Measurements from ENCODE around the gene NUCB2.

The NUCB2 gene

GRCh38 chr11:17244046-17244445, 32.5 kb upstream of the NUCB2 start:
- Histone ChIP-seq H3K9ac (ENCODE audit: low read depth in 1 of 2, low read length in 2 of 2) (no peak overlapping the region), H3K27ac (ENCODE audit: low read depth in 2 of 2, low read length in 2 of 2) (no peak overlapping the region), H3K9me3 (ENCODE audit: control insufficient read depth in 2 of 2, low read length in 2 of 2) (no peaks in the 10 kb centered on the region), H3K27me3 (ENCODE audit: control insufficient read depth in 2 of 2, insufficient read depth in 2 of 2, low read length in 2 of 2) (no peaks in the 10 kb centered on the region), H3K4me1 (ENCODE audit: control insufficient read depth in 2 of 2, insufficient read depth in 2 of 2, low read length in 2 of 2) (no peaks in the 10 kb centered on the region), H3K36me3 (ENCODE audit: control insufficient read depth in 2 of 2, insufficient read depth in 2 of 2, low read length in 2 of 2) (no peaks in the 10 kb centered on the region), H3K4me3 (ENCODE audit: low read length in 2 of 2) (no peak overlapping the region)

DNA sequence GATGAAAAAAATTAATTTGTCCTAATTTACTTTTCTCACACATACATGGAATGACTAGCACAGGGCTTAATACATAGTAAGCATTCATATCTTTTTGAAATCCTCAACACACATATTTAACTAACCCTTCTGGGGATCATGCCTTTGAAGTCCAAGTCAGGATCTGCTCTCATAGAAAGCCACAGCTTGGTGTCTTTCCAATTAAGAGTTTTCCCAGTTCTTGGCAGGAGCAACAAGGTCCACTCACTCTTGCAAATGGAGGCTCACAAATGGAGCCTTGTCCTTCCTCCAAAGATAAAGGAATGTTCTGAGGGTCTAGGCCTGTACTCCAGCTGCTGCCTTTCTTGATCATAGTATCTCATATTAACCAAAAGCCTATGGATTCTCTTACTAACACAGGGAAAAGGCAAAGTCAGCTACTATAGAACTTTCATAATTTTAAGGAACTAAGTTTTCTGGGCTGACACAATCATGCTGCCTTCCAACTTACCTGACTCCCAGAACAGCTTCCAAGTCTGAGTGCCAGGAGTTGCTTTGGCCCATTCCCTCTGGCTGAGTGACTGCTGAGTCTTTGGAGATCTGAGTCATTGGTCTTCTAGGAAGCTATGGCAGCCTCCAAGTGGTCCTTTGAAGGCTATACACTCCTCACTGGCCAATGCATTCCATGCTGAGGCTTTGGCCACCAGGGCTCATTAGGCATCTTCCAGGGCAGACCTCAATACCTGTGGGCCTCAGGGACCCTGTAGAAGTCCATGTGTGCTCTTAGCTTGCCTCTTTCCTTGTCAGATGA, 25.8 kb upstream of the NUCB2 start:
- H3K4me3 ChIP-seq (ENCODE audit: low read length in 2 of 2): no peak overlapping the region
- no peaks in the 10 kb centered on the region for H3K36me3 ChIP-seq (ENCODE audit: control insufficient read depth in 2 of 2, insufficient read depth in 2 of 2, low read length in 2 of 2)
- H3K9ac ChIP-seq (ENCODE audit: low read depth in 1 of 2, low read length in 2 of 2): no peak overlapping the region
- no peaks in the 10 kb centered on the region for H3K4me1 ChIP-seq (ENCODE audit: control insufficient read depth in 2 of 2, insufficient read depth in 2 of 2, low read length in 2 of 2)
- no peak overlapping the region for H3K27ac ChIP-seq (ENCODE audit: low read depth in 2 of 2, low read length in 2 of 2)
- no peaks in the 10 kb centered on the region for H3K9me3 ChIP-seq (ENCODE audit: control insufficient read depth in 2 of 2, low read length in 2 of 2)
- H3K27me3 ChIP-seq (ENCODE audit: control insufficient read depth in 2 of 2, insufficient read depth in 2 of 2, low read length in 2 of 2): no peaks in the 10 kb centered on the region

- Histone ChIP-seq H3K27me3 (ENCODE audit: control insufficient read depth in 2 of 2, insufficient read depth in 2 of 2, low read length in 2 of 2) (no peaks in the 10 kb centered on the region), H3K9ac (ENCODE audit: low read depth in 1 of 2, low read length in 2 of 2) (no peak overlapping the region), H3K9me3 (ENCODE audit: control insufficient read depth in 2 of 2, low read length in 2 of 2) (no peaks in the 10 kb centered on the region), H3K27ac (ENCODE audit: low read depth in 2 of 2, low read length in 2 of 2) (no peak overlapping the region), H3K36me3 (ENCODE audit: control insufficient read depth in 2 of 2, insufficient read depth in 2 of 2, low read length in 2 of 2) (no peaks in the 10 kb centered on the region), H3K4me3 (ENCODE audit: low read length in 2 of 2) (no peak overlapping the region), H3K4me1 (ENCODE audit: control insufficient read depth in 2 of 2, insufficient read depth in 2 of 2, low read length in 2 of 2) (no peaks in the 10 kb centered on the region)
Measured at GRCh38 chr11:17252704-17253103, 23.8 kb upstream of the NUCB2 start.

- Histone ChIP-seq H3K36me3 (ENCODE audit: control insufficient read depth in 2 of 2, insufficient read depth in 2 of 2, low read length in 2 of 2) (no peaks in the 10 kb centered on the region), H3K9me3 (ENCODE audit: control insufficient read depth in 2 of 2, low read length in 2 of 2) (no peaks in the 10 kb centered on the region), H3K4me3 (ENCODE audit: low read length in 2 of 2) (no peak overlapping the region), H3K9ac (ENCODE audit: low read depth in 1 of 2, low read length in 2 of 2) (no peak overlapping the region), H3K4me1 (ENCODE audit: control insufficient read depth in 2 of 2, insufficient read depth in 2 of 2, low read length in 2 of 2) (peaks cover 0 to 4% of the 10 kb centered on the region in 2 donors), H3K27ac (ENCODE audit: low read depth in 2 of 2, low read length in 2 of 2) (no peak overlapping the region), H3K27me3 (ENCODE audit: control insufficient read depth in 2 of 2, insufficient read depth in 2 of 2, low read length in 2 of 2) (no peaks in the 10 kb centered on the region)
Measured at GRCh38 chr11:17256512-17256911, 20.0 kb upstream of the NUCB2 start.

DNA sequence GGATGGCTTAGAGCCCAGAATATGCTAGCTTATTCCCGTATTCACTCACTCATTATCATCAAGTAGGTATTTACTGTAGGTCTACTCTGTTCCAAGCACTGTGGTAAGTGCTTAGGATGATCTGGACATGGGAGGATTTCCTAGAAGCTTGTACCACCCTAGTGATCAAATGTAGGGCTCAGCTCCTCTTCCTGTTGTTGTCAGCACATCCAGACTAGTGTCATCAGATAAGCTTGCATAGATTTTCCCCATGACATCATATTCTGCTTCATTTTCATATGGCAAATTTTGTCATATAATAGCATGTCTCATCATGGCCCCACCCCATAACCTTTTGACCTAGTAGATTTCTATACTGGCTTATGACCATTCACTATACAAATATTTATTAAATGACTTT, 19.3 kb upstream of the NUCB2 start:
- H3K36me3 ChIP-seq (ENCODE audit: control insufficient read depth in 2 of 2, insufficient read depth in 2 of 2, low read length in 2 of 2): no peaks in the 10 kb centered on the region
- H3K27me3 ChIP-seq (ENCODE audit: control insufficient read depth in 2 of 2, insufficient read depth in 2 of 2, low read length in 2 of 2): no peaks in the 10 kb centered on the region
- H3K4me1 ChIP-seq (ENCODE audit: control insufficient read depth in 2 of 2, insufficient read depth in 2 of 2, low read length in 2 of 2): peaks cover 0 to 4% of the 10 kb centered on the region in 2 donors
- no peak overlapping the region for H3K27ac ChIP-seq (ENCODE audit: low read depth in 2 of 2, low read length in 2 of 2)
- no peak overlapping the region for H3K4me3 ChIP-seq (ENCODE audit: low read length in 2 of 2)
- no peak overlapping the region for H3K9ac ChIP-seq (ENCODE audit: low read depth in 1 of 2, low read length in 2 of 2)
- no peaks in the 10 kb centered on the region for H3K9me3 ChIP-seq (ENCODE audit: control insufficient read depth in 2 of 2, low read length in 2 of 2)

- Histone ChIP-seq H3K9me3 (ENCODE audit: control insufficient read depth in 2 of 2, low read length in 2 of 2) (no peaks in the 10 kb centered on the region), H3K36me3 (ENCODE audit: control insufficient read depth in 2 of 2, insufficient read depth in 2 of 2, low read length in 2 of 2) (no peaks in the 10 kb centered on the region), H3K4me1 (ENCODE audit: control insufficient read depth in 2 of 2, insufficient read depth in 2 of 2, low read length in 2 of 2) (peaks cover 0 to 4% of the 10 kb centered on the region in 2 donors), H3K27ac (ENCODE audit: low read depth in 2 of 2, low read length in 2 of 2) (no peak overlapping the region), H3K4me3 (ENCODE audit: low read length in 2 of 2) (no peak overlapping the region), H3K27me3 (ENCODE audit: control insufficient read depth in 2 of 2, insufficient read depth in 2 of 2, low read length in 2 of 2) (no peaks in the 10 kb centered on the region), H3K9ac (ENCODE audit: low read depth in 1 of 2, low read length in 2 of 2) (no peak overlapping the region)
Measured at GRCh38 chr11:17258670-17259069, 17.9 kb upstream of the NUCB2 start.

GRCh38 chr11:17259519-17259918, 17.0 kb upstream of the NUCB2 start:
- H3K36me3 ChIP-seq (ENCODE audit: control insufficient read depth in 2 of 2, insufficient read depth in 2 of 2, low read length in 2 of 2): no peaks in the 10 kb centered on the region

DNA sequence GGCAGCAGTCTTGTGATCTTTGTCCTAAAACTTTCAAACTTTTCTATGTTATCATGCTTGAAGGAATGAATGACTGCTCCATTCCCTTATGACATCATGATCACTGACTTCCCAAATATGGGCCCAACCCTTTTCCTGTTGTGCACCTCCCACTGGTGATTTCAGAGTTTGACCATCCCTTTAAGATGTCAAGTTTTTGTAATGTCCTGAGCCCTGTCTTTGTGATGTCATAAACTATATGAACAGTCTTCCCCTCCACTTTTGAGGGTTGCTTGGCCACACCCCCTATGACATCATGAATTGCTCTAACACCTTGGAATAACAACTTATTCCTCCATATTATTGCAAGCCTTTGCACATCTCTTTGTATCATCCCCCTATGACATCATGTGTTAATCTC, 16.5 kb upstream of the NUCB2 start:
- Histone ChIP-seq H3K27ac (ENCODE audit: low read depth in 2 of 2, low read length in 2 of 2) (no peak overlapping the region), H3K4me3 (ENCODE audit: low read length in 2 of 2) (no peak overlapping the region), H3K9me3 (ENCODE audit: control insufficient read depth in 2 of 2, low read length in 2 of 2) (no peaks in the 10 kb centered on the region), H3K9ac (ENCODE audit: low read depth in 1 of 2, low read length in 2 of 2) (no peak overlapping the region), H3K4me1 (ENCODE audit: control insufficient read depth in 2 of 2, insufficient read depth in 2 of 2, low read length in 2 of 2) (peaks cover 0 to 4% of the 10 kb centered on the region in 2 donors), H3K36me3 (ENCODE audit: control insufficient read depth in 2 of 2, insufficient read depth in 2 of 2, low read length in 2 of 2) (no peaks in the 10 kb centered on the region), H3K27me3 (ENCODE audit: control insufficient read depth in 2 of 2, insufficient read depth in 2 of 2, low read length in 2 of 2) (no peaks in the 10 kb centered on the region)

More at GRCh38 chr11:17259519-17259918, 17.0 kb upstream of the NUCB2 start:
- H3K9me3 ChIP-seq (ENCODE audit: control insufficient read depth in 2 of 2, low read length in 2 of 2): no peaks in the 10 kb centered on the region
- no peak overlapping the region for H3K4me3 ChIP-seq (ENCODE audit: low read length in 2 of 2)
- no peak overlapping the region for H3K27ac ChIP-seq (ENCODE audit: low read depth in 2 of 2, low read length in 2 of 2)
- no peaks in the 10 kb centered on the region for H3K27me3 ChIP-seq (ENCODE audit: control insufficient read depth in 2 of 2, insufficient read depth in 2 of 2, low read length in 2 of 2)
- H3K9ac ChIP-seq (ENCODE audit: low read depth in 1 of 2, low read length in 2 of 2): no peak overlapping the region
- peaks cover 0 to 4% of the 10 kb centered on the region in 2 donors for H3K4me1 ChIP-seq (ENCODE audit: control insufficient read depth in 2 of 2, insufficient read depth in 2 of 2, low read length in 2 of 2)

DNA sequence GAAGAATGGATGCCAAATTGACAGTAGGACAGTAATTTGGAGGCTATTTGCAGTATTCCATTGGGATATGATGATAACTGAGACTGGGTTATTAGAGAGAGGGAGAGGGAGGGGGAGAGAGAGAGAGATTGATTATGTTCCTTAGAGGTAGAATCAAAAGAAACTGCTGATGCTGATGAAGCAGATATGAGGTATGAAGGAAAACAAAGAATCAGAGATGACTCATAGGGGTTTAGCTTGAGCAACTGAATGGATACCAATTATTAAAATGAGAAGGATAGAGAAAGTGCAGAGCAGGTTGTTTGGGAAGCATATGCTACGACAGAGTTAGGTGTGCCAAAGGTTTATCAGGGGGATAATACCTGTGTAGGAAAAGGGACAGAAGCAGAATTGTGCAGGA, 12.8 kb upstream of the NUCB2 start:
- H3K9ac ChIP-seq (ENCODE audit: low read depth in 1 of 2, low read length in 2 of 2): no peak overlapping the region
- H3K4me3 ChIP-seq (ENCODE audit: low read length in 2 of 2): no peak overlapping the region
- H3K27me3 ChIP-seq (ENCODE audit: control insufficient read depth in 2 of 2, insufficient read depth in 2 of 2, low read length in 2 of 2): no peaks in the 10 kb centered on the region
- H3K4me1 ChIP-seq (ENCODE audit: control insufficient read depth in 2 of 2, insufficient read depth in 2 of 2, low read length in 2 of 2): no peaks in the 10 kb centered on the region
- H3K36me3 ChIP-seq (ENCODE audit: control insufficient read depth in 2 of 2, insufficient read depth in 2 of 2, low read length in 2 of 2): no peaks in the 10 kb centered on the region
- H3K27ac ChIP-seq (ENCODE audit: low read depth in 2 of 2, low read length in 2 of 2): no peak overlapping the region
- H3K9me3 ChIP-seq (ENCODE audit: control insufficient read depth in 2 of 2, low read length in 2 of 2): no peaks in the 10 kb centered on the region

DNA sequence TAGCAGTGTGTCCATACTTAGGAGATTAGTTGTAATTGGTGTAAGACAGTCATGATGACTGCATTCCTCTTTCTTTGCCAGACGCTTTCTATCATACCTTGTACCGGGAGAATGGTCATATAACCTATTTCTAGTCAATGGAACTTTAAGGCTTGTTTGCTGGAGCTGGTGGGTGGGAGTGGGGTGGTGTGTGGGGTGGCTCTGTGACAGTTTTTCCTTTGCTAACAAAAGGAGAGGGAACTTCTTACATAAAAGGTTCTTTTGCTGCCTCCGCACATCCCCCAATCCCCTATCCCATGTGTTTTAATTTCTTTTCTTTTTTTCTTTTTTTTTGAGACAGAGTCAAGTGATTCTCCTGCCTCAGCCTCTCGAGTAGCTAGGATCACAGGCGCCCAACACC, 9.8 kb upstream of the NUCB2 start:
- Histone ChIP-seq H3K4me1 (ENCODE audit: control insufficient read depth in 2 of 2, insufficient read depth in 2 of 2, low read length in 2 of 2) (no peaks in the 10 kb centered on the region), H3K36me3 (ENCODE audit: control insufficient read depth in 2 of 2, insufficient read depth in 2 of 2, low read length in 2 of 2) (no peaks in the 10 kb centered on the region), H3K27ac (ENCODE audit: low read depth in 2 of 2, low read length in 2 of 2) (no peak overlapping the region), H3K27me3 (ENCODE audit: control insufficient read depth in 2 of 2, insufficient read depth in 2 of 2, low read length in 2 of 2) (no peaks in the 10 kb centered on the region), H3K4me3 (ENCODE audit: low read length in 2 of 2) (no peak overlapping the region), H3K9ac (ENCODE audit: low read depth in 1 of 2, low read length in 2 of 2) (no peak overlapping the region), H3K9me3 (ENCODE audit: control insufficient read depth in 2 of 2, low read length in 2 of 2) (no peaks in the 10 kb centered on the region)
